HAP-1 (cell line): ENCODE data around the gene POLRMT.
"Not testable (repeated sequence)": the region's sequence is repeated elsewhere in the genome, so short reads cannot be mapped to it uniquely, and the experiment has no call there.

Source experiments
- DNase-seq, 2 experiments: peaks; one replicate each; pipeline ENCODE4 v3.0.0-alpha.2; 2016 to 2020; ENCODE audit warnings: low spot score in 2 of 2
- H3K27me3 ChIP-seq: fragments of 250-450 bp; sonication (Bioruptor Pico); 2 replicates; pipeline ENCODE4 v1.5.1; 2020; ENCODE audit warnings: low read depth, mild to moderate bottlenecking, moderate library complexity
- H3K36me3 ChIP-seq: fragments of 250-450 bp; sonication (Bioruptor Pico); replicated peaks from 2 replicates; pipeline ENCODE4 v1.5.1; 2020; ENCODE audit warnings: mild to moderate bottlenecking
- H3K4me1 ChIP-seq: fragments of 250-450 bp; sonication (Bioruptor Pico); 2 replicates; pipeline ENCODE4 v1.5.1; 2020; ENCODE audit warnings: mild to moderate bottlenecking
- H3K4me3 ChIP-seq: fragments of 250-450 bp; sonication (Bioruptor Pico); 2 replicates; pipeline ENCODE4 v1.5.1; 2020; ENCODE audit warnings: mild to moderate bottlenecking, moderate library complexity
- H3K9me3 ChIP-seq: fragments of 250-450 bp; sonication (Bioruptor Pico); 2 replicates; pipeline ENCODE4 v1.5.1; 2020; ENCODE audit warnings: mild to moderate bottlenecking, moderate library complexity
- in situ Hi-C: fragments of 300-500 bp; cut with MboI; formaldehyde crosslinking; loops from 3 replicates; pipeline ENCODE4 v1.14.3; 2020; ENCODE audit warnings: low sequenced_read_pairs, inconsistent platforms, mixed read lengths

POLRMT gene

GRCh38 chr19:634975-635652 lies 1.8 kb upstream of the POLRMT start:
- Histone ChIP-seq H3K4me3 (no peak overlapping the region), H3K27me3 (no peaks in the 10 kb centered on the region), H3K9me3 (no peaks in the 10 kb centered on the region), H3K4me1 (peaks cover 6% of the 10 kb centered on the region), H3K36me3 (peaks cover 20% of the 10 kb centered on the region)
- DNase-seq, result no peak
- in situ Hi-C loops, result no loop called here

GRCh38 chr19:633786-634639 lies 676 bp upstream of the POLRMT start:
- in situ Hi-C loops, result no loop called here
- H3K36me3 ChIP-seq, result peaks cover 27% of the 10 kb centered on the region
- no peak for DNase-seq
- no peaks in the 10 kb centered on the region for H3K9me3 ChIP-seq
- peak overlapping the region; percentile 83 for H3K4me3 ChIP-seq
- no peaks in the 10 kb centered on the region for H3K27me3 ChIP-seq
- peaks cover 6% of the 10 kb centered on the region for H3K4me1 ChIP-seq

- no peaks in the 10 kb centered on the region for H3K9me3 ChIP-seq
- no peaks in the 10 kb centered on the region for H3K27me3 ChIP-seq
- in situ Hi-C loops, result no loop called here
- H3K36me3 ChIP-seq, result peaks cover 38% of the 10 kb centered on the region
- peak overlapping the region; percentile 83 for H3K4me3 ChIP-seq
- peak; percentile 62 to 81 for DNase-seq
- H3K4me1 ChIP-seq, result peaks cover 6% of the 10 kb centered on the region
Observed at GRCh38 chr19:632579-633067, 714 bp downstream of the POLRMT start.

GRCh38 chr19:629961-630714 lies 3.2 kb downstream of the POLRMT start:
- DNase-seq, result no peak
- peaks cover 6% of the 10 kb centered on the region for H3K4me1 ChIP-seq
- H3K36me3 ChIP-seq, result peaks cover 45% of the 10 kb centered on the region
- no peak overlapping the region for H3K4me3 ChIP-seq
- in situ Hi-C loops, result no loop called here
- H3K27me3 ChIP-seq, result no peaks in the 10 kb centered on the region
- H3K9me3 ChIP-seq, result no peaks in the 10 kb centered on the region

GRCh38 chr19:629515-629914 lies 3.8 kb downstream of the POLRMT start:
- H3K9me3 ChIP-seq, H3K4me1 ChIP-seq: not testable (repeated sequence)

GRCh38 chr19:628168-628567 lies 5.2 kb downstream of the POLRMT start:
- no peak for DNase-seq
- H3K4me1 ChIP-seq, result no peaks in the 10 kb centered on the region; the same call in 1 of the 2 replicates
- peaks cover 57% of the 10 kb centered on the region for H3K36me3 ChIP-seq
- in situ Hi-C loops, result no loop called here
- H3K27me3 ChIP-seq, result no peaks in the 10 kb centered on the region
- no peak overlapping the region for H3K4me3 ChIP-seq
- no peaks in the 10 kb centered on the region for H3K9me3 ChIP-seq

More at GRCh38 chr19:629515-629914, 3.8 kb downstream of the POLRMT start:
- H3K27me3 ChIP-seq, DNase-seq, H3K4me3 ChIP-seq, in situ Hi-C loops: not testable (repeated sequence)
- peaks cover 51% of the 10 kb centered on the region for H3K36me3 ChIP-seq

- H3K9me3 ChIP-seq, H3K4me1 ChIP-seq, H3K4me3 ChIP-seq, H3K27me3 ChIP-seq, in situ Hi-C loops, DNase-seq: not testable (repeated sequence)
- peaks cover 67% of the 10 kb centered on the region for H3K36me3 ChIP-seq
Observed at GRCh38 chr19:626566-626965, 6.8 kb downstream of the POLRMT start.

- Histone ChIP-seq H3K9me3 (no peaks in the 10 kb centered on the region), H3K27me3 (no peaks in the 10 kb centered on the region), H3K36me3 (peaks cover 57% of the 10 kb centered on the region), H3K4me3 (no peak overlapping the region), H3K4me1 (no peaks in the 10 kb centered on the region)
- in situ Hi-C loops, result no loop called here
- no peak for DNase-seq
Observed at GRCh38 chr19:625257-625656, 8.1 kb downstream of the POLRMT start.

- Histone ChIP-seq H3K36me3 (peaks cover 60% of the 10 kb centered on the region), H3K9me3 (no peaks in the 10 kb centered on the region), H3K27me3 (no peaks in the 10 kb centered on the region), H3K4me3 (no peak overlapping the region), H3K4me1 (no peaks in the 10 kb centered on the region)
- DNase-seq, result no peak
- in situ Hi-C loops, result no loop called here
Observed at GRCh38 chr19:624433-625109, 8.8 kb downstream of the POLRMT start.

- no peaks in the 10 kb centered on the region for H3K4me1 ChIP-seq
- no peak overlapping the region for H3K4me3 ChIP-seq
- H3K9me3 ChIP-seq, result no peaks in the 10 kb centered on the region
- H3K27me3 ChIP-seq, result no peaks in the 10 kb centered on the region
- in situ Hi-C loops, result no loop called here
- DNase-seq, result no peak
- H3K36me3 ChIP-seq, result peaks cover 61% of the 10 kb centered on the region
Observed at GRCh38 chr19:623974-624373, 9.4 kb downstream of the POLRMT start.

- Histone ChIP-seq H3K36me3 (peaks cover 62% of the 10 kb centered on the region), H3K4me3 (no peak overlapping the region)
Observed at GRCh38 chr19:623175-623916, 10.0 kb downstream of the POLRMT start.

GRCh38 chr19:622666-623065 lies 10.7 kb downstream of the POLRMT start:
- Histone ChIP-seq H3K4me3 (no peak overlapping the region), H3K4me1 (no peaks in the 10 kb centered on the region), H3K9me3 (no peaks in the 10 kb centered on the region), H3K36me3 (peaks cover 61% of the 10 kb centered on the region), H3K27me3 (no peaks in the 10 kb centered on the region)
- in situ Hi-C loops, result no loop called here
- DNase-seq, result no peak

More at GRCh38 chr19:623175-623916, 10.0 kb downstream of the POLRMT start:
- H3K9me3 ChIP-seq, result no peaks in the 10 kb centered on the region
- H3K4me1 ChIP-seq, result no peaks in the 10 kb centered on the region
- in situ Hi-C loops, result no loop called here
- DNase-seq, result no peak
- no peaks in the 10 kb centered on the region for H3K27me3 ChIP-seq

GRCh38 chr19:621819-622218 lies 11.5 kb downstream of the POLRMT start:
- no peaks in the 10 kb centered on the region for H3K4me1 ChIP-seq
- H3K27me3 ChIP-seq, result no peaks in the 10 kb centered on the region
- H3K9me3 ChIP-seq, result no peaks in the 10 kb centered on the region
- H3K4me3 ChIP-seq, result no peak overlapping the region
- in situ Hi-C loops, result no loop called here
- DNase-seq, result no peak
- H3K36me3 ChIP-seq, result peaks cover 61% of the 10 kb centered on the region
